AG08396 (cell line): ENCODE results near the gene RAD9A.
"Not testable (repeated sequence)": the region's sequence is repeated elsewhere in the genome, so short reads cannot be mapped to it uniquely, and the experiment has no call there.

ENCODE experiments used
- DNase-seq: peaks from one replicate; pipeline ENCODE4 v3.0.0; 2012; ENCODE audit warnings: low spot score, mixed read lengths

The RAD9A gene

DNA sequence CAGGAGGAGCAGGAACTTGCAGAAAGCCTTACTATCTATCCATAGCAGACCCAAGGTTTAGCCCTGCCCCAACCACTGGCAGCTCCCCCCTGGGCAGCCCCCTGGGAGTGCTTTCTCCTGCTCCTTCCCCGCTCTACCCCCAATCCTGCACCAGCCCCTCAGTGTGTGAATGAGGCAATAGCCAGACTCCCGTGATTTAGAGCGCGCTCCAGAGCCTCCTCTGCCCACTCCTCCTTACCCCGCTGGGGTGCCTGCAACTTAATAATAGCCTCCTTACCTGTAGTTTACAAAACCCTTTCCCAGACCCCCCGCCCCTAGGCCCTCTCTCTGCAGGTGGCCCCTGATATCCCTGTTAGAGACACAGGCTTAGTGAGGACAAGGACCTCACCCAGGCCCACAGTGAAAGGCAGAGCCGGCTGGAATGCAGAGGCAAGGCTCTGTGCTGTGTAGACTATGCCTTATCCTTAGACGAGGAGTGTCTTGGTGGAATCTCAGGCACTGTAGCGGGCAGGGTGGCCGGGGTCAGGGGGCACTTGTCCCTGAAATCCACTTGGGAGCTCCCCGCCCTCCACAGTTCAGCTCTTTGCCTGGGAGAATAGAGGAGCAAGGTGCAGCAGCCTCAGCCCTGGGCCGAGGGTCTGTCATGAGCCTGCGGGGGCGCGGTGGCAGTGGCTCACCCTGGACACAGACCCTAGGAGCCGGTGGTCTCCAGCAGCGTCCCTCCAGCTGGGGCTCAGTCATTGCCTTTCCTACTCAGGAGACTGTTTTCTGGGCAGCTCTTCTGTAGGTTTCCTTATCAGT, 19.4 kb downstream of the RAD9A start:
- DNase-seq = peak; percentile 11

DNA sequence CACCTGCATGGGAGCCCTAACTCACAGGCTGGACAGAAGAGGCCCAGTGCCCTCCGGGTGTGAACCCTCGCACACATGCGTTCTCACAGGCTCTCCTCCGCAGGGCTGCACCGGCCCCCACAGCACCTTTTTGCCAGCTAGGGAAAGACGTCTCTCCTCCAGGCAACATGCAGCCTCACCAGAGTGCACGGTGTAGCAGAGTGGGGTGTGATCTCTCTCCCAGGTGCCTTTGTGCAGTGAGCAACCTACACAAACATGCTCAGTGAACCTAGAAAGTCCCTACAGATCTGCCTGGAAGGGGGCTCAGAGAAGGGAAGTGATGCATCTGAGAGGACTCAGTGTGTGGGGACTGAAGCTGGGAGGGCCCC, 20.0 kb downstream of the RAD9A start:
- peak; percentile 6 for DNase-seq

DNA sequence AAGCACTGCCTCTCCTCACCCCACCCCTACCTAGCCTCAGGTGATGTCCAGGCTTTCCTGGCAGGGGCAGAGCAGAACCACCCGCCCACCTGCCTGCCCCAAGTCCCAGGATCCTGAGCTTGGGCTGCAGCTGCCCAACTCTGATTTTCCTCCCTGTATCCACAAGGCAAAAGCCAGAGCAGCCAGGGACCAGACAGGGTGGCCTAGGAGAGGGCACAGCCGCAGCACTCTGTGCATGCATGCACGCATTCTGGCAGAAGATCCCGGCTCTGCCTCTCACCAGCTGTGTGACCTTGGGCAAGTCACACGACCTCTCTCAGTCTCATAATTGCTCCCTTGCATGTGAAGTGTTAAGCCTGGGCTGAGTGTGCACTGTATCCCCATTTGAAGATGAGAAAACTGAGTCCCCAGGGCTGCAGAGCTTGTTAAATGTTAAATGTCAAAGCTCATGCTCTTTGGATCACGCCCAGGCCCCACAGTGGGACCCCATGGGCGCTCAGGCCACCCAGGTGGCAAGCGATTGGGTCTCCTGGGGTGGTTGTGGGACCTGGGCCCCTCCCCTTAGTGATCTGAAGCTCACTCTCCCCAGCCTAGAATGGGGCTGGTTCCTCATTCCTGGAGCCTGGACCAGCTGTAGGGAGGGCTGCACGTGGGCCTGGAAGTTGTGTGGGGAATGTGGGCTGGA, 20.9 kb downstream of the RAD9A start:
- DNase-seq = no peak

DNA sequence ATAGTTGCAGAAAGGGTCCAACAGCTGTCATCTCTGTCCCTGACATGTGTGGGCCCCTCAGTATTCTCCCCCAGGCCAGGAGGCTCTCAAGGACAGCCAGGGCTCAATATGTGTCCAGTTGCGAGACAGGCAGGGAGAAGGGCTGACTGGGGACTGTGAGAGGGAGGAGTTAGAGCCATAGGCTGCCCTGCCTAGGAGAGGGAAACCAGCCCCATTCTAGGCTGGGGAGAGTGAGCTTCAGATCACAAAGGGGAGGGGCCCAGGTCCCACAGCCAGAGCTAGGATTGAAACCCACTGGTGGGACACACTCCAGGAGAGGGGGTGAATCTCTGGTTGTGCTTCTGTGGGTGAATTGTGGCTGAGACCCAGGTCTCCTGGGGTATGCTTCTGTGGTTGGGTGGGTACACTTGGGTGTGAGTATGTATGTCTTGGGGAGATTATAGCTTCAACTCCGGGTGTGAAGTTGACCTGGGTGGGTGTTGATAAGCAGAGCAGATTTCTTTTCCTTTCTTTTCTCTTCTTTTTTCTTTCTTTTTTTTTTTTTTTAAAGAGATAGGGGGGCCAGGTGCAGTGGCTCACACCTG, 21.6 kb downstream of the RAD9A start:
- DNase-seq = no peak

DNA sequence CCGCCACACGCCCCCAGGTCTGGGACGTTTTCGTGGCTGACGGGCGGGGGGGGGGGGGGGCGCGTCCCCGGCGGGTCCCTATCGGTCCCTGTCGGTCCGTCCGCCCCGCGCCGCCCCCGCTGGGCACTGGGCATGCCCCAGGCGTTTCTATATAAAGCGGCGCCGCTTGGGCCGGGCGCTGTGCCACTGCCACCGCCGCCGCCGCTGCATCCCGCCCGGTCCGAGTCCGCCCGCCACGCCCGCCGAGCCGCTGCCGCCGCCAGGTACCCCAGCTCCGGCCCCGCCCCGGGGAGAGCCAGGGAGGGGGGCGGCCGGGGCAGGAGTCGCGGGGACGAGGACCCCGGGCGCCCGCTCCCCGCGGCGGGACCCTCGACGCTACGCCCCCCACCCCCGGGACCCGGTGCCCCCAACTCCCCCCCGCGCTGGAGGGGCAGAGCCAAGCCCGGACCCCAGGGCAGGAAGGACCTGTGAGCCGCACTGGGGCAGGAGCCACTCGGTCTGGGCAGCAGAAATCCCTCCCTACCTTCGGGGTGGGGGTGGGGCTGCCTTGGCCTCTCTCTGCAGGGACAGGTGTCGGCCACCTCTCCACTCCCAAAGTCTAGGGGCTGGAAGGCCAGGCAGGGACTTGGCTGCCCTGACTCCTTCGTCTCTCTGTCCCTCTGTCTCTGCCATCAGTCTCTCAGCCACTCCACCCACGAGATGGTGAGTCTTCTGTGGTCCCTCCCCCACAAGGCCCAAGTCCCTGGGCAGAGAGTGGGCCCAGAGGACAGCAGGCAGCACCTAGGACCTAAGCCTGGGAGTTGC, 23.9 kb downstream of the RAD9A start, which contains the start of gene CARNS1:
Gene CARNS1 (plus strand): TSS at position 178 of the 804 bp plus-strand sequence. CDS start 522 bp downstream, at position 700.
- no peak for DNase-seq

DNA sequence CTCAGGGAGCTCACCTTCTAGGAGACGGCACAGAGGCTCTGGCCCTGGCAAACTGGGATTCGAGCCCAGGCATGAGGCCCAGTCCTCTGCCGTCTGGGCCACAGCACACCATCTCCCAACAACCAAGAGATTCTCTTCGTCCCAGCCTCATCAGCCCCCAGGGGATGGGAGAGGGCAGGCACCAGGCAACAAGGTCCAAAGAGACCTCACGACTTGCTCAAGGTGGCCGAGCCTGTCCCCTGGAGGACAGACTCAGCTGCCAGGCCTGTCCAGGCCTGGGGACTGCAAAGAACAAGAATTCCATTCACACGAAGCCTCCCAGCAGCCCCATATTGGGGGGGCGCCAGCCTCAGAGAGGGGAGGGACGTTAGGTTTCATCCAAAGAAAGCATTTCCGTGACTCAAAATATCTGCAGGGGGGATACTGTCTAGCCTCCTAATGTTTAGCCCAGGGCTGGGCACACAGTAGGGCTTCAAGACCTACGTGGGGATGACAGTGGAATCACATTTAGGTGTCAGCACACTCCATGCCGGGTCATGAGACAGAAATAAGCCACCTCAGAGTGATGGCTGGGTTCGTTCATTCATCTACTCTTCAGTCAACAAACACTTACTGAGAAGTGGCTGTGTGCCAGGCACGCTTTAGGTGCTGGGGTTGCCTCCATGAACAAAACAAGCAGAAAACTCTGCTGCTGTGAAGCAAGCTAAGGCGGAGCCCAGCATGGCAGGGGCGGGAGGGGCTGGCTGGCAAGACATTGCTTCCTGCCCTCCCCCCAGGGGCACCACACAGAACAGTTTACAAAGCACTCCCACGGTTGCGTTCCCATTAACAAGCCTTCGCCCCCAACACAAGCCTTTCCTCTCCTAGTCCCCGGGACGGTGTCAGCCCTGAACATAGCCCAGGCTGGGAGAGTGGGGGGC, 24.9 kb downstream of the RAD9A start:
- no peak for DNase-seq

DNA sequence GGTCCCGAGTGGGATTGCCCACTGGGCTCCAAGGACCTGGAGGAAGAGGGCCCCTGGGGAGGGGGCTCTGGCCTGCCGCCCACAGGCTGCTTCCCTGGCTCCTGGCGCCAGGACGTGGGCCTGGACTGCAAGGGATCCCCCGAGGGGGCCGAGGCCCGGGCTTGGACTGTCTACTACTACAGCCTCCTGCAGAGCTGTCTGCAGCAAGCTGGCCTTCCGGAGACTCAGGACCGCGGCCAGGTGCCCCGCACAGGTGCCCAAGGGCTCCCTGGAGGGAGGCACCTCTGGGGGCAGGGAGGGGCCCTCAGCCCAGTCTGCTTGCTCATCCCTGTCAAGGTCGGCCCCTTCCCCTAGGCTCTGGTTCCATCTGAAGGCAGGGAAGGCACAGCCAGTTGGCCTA, 25.6 kb downstream of the RAD9A start:
- DNase-seq = no peak

DNA sequence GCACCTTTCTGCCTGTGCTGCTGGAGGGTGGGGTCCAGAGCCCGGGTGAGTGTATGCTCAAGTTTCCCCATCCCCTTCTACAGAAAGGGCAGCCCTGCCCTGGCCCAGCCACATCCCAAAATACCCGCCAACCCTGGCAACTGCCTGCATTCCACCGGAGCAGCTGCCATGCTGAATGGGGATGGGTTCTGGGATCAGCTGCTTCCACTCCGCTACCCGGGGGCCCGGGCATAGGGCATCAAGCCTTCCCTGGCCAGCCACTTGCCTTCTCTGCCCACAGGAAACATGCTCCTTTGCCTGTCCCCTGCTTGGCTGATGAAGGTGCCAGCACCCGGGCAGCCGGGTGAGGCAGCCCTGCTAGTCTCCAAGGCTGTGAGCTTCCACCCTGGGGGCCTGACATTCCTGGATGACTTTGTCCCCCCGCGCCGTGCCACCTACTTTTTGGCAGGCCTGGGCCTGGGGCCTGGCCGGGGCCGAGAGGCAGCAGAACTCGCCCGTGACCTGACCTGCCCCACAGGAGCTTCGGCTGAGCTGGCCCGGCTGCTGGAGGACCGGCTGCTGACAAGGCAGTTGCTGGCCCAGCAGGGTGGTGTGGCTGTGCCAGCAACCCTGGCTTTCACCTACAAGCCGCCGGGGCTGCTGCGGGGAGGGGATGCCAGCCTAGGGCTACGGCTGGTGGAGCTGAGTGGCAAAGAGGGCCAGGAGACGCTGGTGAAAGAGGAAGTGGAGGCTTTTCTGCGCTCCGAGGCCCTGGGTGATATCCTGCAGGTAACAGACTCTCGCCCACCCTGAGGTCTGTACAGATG, 26.9 kb downstream of the RAD9A start:
- DNase-seq = no peak

DNA sequence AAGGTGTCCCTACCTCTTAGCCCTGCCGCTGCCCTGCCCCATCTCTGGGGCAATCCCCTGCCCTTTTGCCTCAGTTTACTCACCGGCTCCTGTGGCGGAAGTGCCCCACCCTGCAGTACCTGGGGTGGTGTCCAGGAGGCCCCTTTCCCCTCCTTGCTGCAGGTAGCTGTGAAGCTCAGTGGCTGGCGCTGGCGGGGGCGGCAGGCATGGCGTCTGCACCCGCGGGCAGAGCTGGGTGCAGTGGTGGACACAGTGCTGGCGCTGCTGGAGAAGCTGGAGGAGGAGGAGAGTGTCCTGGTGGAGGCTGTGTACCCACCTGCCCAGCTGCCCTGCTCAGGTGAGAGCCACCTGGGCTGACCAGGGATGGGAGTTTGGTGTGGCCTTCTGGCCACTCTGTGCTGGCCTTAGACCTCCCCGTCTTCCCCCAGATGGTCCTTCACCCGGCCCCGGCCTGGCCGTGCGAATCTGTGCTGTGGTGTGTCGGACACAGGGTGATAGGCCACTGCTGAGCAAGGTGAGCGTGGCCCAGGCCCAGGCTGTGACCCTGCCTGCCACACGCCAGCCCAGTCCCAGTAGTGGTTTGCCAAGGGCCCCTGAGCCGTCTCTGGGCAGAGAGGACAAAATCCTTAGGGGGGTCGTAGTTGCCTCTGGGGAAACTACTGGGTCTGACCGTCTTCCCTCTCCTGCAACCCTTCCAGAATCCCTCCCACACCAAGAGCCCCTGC, 27.7 kb downstream of the RAD9A start:
- no peak for DNase-seq

DNA sequence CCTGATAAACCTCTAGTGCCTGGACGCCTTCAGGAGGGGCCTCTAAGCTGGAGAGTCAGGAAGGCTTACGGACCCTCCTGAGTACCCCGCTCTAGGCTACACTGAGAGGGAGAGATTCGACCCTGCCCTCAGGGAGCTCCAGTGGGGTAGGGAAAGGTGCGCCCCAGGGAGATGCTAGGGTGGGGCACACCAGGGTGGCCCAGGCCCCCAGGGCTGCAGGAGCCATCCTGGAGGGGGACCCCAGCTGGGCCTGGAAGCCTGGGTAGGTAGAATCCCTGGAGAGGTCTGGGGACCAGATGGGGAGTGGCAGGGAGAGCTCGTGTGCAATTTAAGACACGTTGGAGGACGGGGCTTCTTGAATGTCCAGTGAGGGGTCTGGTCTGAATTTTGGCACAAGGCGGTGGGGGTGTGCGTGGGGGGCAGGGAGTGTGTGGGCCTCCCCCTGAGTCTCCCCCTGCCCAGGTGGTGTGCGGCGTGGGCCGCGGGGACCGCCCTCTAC, 28.4 kb downstream of the RAD9A start:
- DNase-seq = no peak

DNA sequence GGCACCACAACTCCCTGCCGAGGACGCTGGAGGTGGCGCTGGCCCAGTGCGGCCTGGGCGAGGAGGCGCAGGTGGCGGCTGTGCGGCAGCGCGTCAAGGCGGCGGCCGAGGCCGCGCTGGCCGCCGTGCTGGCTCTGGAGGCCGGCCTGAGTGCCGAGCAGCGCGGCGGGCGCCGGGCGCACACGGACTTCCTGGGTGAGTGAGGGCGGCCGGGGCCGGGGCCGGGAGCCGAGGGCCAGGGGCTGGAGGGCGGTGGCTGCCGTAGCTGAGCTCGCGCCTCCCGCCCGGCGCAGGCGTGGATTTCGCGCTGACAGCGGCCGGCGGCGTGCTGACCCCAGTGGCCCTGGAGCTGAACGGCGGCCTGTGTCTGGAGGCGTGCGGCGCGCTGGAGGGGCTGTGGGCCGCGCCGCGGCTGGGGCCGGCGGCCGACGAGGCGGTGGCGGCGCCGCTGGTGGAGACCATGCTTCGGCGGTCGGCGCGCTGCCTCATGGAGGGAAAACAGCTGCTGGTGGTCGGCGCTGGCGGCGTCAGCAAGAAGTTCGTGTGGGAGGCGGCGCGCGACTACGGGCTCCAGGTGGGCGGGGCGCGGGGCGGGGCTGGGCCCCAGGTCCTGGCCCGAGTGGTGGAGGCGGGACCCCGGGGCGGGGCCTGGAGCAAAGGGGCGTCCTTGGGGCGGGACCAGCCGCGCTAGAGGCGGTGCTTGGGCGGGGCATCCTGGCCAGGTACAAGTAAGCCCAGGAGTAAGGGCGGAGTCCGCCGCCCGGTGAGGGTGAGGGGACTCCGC, 29.1 kb downstream of the RAD9A start:
- DNase-seq = peak; percentile 99

DNA sequence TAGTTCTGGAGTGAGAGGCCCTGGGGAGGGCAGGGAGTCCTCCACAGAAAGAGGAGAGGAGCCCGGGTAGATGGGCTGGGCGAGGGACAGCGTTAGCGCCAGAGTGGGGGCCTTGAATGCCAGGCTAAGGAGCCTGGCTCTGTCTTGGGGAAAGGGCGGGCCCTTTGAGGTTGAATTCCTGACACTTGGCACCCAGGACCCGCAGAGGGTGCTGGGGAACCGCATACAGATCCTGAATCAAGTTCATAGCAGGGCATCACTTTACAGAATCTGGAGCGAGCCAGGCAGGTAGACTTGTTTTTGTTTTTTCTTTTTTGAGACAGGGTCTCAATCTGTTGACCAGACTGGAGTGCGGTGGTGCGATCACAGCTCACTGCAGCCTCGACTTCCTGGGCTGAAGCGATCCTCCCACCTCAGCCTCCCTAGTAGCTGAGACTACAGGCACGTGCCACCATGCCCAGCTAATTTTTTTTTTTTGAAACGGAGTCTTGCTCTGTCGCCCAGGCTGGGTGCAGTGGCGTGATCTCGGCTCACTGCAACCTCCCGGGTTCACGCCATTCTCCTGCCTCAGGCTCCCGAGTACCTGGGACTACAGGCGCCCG, 29.7 kb downstream of the RAD9A start:
- no peak for DNase-seq

DNA sequence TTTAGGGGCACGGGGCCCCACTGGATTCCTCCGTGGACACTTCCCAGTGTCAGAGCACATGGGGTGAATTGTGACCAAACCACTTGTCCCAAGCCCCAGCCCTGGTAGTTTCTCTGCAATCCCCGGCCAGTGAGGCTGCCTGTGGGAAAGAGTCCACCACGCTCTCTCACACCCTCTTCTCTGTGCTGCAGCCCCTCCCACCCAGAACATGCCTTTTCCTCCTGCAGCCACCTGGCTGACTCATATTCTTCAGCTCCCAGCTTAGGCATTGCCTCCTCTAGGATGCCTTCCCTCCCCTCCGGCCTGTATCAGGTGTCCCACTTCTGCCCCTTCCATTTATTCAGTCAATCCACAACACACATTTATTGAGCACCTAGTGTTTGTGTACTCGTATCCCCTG, 31.1 kb downstream of the RAD9A start:
- no peak for DNase-seq

DNA sequence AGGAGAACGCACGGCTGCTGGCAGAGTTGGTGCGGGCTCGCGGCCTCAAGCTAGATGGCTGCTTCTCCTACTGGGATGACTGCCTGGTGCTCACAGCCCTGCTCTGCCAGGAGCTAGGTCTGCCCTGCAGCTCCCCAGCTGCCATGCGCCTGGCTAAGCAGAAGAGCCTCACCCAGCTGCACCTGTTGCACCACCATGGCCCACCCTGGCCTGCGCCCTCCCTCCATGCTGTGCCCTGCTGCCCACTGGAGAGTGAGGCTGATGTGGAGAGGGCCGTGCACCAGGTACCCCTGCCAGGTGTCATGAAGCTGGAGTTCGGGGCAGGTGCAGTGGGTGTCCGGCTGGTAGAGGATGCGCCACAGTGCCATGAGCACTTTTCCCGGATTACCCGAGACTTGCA, 31.7 kb downstream of the RAD9A start:
- DNase-seq = no peak

DNA sequence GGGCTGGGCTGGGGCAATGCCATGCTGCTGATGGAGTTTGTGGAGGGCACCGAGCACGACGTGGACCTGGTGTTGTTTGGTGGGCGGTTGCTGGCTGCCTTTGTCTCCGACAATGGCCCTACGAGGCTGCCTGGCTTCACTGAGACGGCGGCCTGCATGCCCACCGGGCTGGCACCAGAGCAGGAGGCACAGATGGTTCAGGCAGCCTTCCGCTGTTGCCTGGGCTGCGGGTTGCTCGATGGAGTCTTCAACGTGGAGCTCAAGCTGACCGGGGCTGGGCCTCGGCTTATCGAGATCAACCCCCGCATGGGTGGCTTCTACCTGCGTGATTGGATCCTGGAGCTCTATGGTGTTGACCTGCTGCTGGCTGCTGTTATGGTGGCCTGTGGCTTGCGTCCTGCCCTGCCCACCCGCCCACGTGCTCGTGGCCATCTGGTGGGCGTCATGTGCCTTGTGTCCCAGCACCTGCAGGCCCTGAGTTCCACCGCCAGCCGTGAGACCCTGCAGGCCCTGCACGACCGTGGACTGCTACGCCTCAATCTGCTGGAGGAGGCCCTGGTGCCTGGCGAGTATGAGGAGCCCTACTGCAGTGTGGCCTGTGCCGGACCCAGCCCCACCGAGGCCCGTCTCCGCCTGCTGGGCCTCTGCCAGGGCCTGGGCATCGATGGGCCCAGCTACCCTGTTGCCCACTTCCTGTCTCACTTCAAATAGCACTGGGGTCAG, 32.3 kb downstream of the RAD9A start:
- DNase-seq = no peak

DNA sequence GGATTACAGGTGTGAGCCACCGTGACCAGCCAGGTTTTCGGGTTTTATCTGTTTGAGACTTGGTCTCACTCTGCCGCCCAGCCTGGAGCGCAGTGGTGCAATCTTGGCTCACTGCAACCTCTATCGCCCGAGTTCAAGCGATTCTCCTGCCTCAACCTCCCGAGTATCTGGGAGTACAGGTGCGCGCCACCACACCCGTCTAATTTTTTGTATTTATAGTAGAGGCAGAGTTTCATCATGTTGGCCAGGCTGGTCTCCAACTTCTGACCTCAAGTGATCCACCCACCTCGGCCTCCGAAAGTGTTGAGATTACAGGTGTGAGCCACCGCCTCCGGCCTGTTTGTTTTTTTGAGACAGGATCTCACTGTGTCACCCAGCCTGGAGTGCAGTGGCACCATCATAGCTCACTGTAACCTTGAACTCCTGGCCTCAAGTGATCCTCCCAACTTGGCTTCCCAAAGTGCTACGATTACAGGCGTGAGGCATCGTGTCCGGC, 35.6 kb downstream of the RAD9A start:
- DNase-seq = not testable (repeated sequence)
